ENCODE data around the gene TC2N.

DNA sequence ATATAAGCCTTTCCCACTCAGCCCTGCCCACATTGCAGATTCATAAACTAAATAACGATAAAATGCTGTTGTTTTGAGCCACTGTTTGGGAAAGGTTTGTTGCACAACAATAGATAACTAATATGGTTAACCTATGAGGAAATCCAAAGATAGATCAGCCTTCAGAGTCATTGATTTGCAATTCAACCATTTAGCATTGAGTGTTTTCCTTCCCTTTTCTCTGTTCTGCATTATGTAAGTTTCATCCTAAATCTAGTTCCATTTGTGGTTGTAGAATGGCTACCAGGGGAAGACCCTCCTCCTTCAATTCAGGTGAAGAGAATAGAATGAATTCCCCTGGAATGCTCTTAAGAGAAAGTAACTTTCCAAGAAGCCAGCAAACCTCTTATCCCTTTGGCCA is 19.6 kb downstream of the TC2N start:
- TF ChIP-seq, protein P1, sequence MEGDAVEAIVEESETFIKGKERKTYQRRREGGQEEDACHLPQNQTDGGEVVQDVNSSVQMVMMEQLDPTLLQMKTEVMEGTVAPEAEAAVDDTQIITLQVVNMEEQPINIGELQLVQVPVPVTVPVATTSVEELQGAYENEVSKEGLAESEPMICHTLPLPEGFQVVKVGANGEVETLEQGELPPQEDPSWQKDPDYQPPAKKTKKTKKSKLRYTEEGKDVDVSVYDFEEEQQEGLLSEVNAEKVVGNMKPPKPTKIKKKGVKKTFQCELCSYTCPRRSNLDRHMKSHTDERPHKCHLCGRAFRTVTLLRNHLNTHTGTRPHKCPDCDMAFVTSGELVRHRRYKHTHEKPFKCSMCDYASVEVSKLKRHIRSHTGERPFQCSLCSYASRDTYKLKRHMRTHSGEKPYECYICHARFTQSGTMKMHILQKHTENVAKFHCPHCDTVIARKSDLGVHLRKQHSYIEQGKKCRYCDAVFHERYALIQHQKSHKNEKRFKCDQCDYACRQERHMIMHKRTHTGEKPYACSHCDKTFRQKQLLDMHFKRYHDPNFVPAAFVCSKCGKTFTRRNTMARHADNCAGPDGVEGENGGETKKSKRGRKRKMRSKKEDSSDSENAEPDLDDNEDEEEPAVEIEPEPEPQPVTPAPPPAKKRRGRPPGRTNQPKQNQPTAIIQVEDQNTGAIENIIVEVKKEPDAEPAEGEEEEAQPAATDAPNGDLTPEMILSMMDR (IDR thresholded peaks at IDR 0.05), result no peak
- TF ChIP-seq POLR2A (IDR thresholded peaks at IDR 0.05), result no peak

Data from adrenal gland (tissue), 5 donors.